Measurements from ENCODE around the gene RPA3.

The RPA3 gene

GRCh38 chr7:7651479-7651878 lies 66.9 kb downstream of the RPA3 start:
- DNase-seq: no peak

DNA sequence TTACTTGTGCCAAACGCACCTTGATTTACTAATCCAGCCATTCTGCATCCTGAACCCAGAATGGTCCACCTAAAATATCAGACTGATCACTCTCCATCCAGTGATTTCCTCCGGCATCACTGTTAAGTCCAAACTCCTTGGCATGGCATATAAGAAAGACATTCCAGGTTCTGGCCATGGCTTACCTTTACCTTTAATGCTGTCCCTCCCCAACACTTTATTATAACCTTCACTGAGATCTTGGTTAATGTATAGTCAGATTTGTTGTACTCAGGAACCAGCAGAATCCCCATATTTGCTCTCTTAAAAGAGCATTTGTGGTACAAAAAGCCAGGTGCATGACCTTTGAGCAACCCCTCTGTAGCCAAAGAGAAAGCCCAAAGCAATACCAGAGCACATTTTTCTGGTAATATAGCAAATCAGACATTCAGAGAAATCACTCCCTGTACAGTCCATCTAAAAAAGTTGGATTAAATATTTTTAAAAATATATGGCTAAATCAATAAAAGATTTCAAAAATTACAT lies 67.7 kb downstream of the RPA3 start:
- DNase-seq: no peak

DNA sequence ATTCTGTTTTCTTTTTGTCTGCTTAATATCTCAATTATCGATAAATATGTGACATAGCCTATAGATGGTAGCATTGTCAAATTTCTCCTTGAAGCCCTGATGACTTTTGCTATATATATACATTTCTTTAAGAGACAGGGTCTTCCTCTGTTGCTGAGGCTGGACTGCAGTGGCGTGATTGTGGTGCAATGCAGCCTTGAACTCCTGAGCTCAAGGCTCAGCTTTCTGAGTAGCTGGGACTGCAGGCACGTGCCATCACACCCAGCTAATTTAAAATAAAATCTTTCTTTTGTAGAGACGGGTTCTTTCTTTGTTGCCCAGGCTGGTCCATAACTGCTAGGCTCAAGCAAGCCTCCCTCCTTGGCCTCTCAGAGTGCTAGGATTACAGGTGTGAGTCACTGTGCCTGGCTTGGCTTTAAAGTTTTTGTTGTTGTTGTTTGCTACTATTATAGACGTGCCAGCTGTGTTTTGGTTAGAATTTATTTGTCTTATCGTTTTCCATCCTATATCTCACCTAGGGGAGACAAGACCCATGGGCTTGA lies 70.8 kb downstream of the RPA3 start:
- no peak for DNase-seq

DNA sequence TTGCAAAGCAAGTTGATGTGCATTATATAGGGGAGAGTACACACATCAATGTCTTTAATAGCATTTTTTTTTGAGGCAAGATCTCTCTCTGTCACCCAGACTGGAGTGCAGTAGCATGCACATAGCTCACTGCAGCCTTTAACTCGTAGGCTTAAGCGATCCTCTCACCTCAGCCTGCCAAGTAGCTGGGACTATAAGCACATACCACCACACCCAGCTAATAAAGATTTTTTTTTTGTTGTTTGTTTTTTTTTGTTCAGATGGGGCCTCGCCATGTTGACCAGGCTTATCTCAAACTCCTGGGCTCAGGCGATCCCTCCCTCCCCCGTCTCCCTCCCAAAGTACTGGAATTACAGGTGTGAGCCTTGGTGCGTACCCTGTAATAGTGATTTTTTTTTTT lies 76.3 kb downstream of the RPA3 start:
- DNase-seq: no peak

- no peak for DNase-seq
Measured at GRCh38 chr7:7641129-7641663, 77.2 kb downstream of the RPA3 start.

GRCh38 chr7:7640221-7641128 lies 77.9 kb downstream of the RPA3 start, which contains the start of gene UMAD1:
UMAD1 (plus strand) TSS chr7:7640752; CDS start chr7:7673372, 32,620 bp downstream.
- DNase-seq: peak; percentile 98

GRCh38 chr7:7639847-7640220 lies 78.6 kb downstream of the RPA3 start:
- DNase-seq: no peak

DNA sequence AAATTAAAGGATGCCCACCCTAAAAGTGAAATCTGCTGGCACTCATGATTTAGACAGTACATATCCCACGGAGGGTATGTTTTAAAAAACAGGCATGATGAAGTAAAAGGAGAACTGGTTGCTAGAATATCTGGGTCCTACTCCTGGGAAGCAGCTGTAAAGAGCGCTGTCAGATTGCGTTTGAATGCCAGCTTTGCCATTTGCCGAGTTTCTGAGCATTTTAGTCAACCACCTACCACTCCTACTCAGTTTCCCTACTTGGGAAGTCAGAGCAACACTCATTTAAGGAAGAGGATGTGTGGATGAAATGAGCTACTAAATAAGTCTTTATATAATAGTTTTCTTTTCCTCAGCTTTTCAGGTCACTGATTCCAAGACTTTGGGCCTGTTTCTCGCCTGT lies 79.0 kb downstream of the RPA3 start:
- DNase-seq: no peak

DNA sequence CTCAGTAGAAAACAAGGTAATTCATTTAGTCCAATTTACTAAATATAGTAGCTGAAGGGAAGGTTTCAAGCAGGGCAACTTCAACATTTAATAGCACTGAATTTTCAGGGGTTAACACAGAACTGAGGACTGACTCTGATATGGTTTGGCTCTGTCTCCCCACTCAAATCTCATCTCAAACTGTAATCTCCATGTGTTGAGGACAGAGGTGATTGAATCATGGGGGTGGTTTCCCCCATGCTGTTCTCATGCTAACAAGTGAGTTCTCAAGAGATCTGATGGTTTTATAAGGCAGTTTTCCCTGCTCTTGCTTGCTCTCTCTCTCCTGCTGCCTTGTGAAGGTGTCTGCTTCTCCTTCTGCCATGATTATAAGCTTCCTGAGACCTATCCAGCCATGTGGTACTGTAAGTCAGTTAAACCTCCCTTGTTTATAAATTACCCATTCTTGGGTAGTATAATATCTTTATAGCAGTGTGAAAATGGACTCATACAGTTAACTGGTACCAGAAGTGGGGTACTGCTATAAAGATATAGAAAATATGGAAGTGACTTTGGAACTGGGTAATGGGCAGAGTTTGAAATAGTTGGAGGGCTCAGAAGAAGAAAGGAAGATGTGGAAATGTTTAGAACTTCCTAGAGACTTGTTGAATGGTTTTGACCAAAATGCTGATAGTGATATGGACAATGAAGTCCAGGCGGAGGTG lies 87.6 kb downstream of the RPA3 start:
- DNase-seq: no peak

DNA sequence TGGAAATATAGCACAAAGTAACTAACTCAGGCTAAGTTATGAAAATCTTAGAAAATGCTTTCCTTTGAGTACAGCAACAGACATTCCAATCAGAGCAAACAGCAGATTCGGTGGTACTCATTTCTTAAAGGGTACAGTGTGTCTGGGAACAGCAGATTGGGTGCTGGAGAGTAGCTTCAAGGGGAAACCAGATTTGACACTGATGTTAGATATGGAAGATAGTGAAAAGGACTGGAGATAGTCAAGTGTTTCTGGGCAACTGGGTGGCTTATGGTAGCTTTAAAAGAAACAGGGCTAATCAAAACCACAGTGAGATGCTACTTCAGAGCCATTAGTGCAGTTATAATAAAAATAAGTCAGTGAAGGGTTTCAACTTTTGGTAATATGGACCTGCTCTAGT lies 89.9 kb downstream of the RPA3 start:
- no peak for DNase-seq

DNA sequence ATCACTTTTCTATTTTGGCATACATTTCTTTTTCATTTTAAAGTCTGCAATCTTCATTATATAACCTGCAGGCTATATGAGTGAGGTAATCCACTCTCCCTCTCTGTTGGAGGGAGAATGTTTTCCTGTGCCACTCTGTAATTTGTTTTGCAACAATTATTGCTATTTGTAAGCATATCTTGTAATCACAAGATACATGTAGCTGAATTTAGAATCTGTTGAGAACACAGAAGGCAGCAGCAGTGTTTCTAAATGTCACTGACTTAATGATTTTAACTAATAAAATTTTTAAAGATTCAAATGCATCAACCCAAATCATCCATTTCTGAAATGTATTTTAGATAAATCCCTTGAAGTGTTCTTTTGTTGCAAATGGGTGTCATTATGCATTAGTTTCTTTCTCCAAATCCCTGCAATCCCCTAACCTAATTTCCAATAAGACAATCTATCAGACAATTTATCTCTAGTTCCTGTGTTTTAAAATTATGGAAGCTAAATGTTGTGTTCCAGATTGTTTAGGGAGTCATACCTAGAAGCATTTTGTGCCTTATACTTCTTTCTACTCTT lies 97.7 kb downstream of the RPA3 start:
- DNase-seq: no peak

DNA sequence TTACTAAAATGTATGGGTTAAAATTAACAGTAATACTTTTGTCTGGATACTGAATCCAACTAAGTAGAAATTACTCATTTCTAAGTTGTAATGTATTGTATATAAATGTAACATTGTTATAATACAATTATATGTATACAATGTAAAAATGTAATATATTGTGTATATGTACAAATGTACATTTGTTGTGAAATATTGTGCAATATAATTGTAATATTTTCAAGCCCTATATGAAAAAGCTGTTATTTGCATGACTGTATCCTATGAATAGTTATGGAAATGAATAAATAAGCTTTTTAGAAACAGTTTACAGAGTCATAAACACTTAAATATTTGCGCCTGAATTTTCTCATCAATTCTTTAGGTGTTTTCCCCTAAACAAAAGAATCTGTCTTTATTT lies 98.2 kb downstream of the RPA3 start:
- no peak for DNase-seq

GRCh38 chr7:7618410-7618809 lies 100.0 kb downstream of the RPA3 start:
- DNase-seq: no peak

DNA sequence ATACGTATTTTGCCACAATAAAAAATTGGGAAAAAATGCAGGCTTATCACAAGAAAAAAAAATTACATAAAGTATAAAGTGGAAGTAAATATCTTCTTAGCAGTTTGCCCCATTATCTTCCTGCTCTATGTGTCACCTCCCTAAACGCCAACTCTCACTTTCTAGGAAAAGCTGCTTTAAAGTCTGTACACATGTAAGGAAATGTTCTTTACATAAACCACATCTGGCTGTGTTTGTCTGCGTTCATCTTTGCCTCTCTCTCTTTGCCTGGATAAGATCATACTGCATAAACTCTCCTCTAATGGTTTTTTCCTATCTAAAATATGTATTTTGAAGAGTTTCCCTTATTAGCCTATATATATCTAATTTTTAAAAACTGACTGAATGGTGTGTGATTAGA lies 100.9 kb downstream of the RPA3 start:
- no peak for DNase-seq

- no peak for DNase-seq
Measured at GRCh38 chr7:7614018-7614741, 104.2 kb downstream of the RPA3 start.

GRCh38 chr7:7613210-7613609 lies 105.2 kb downstream of the RPA3 start:
- no peak for DNase-seq

DNA sequence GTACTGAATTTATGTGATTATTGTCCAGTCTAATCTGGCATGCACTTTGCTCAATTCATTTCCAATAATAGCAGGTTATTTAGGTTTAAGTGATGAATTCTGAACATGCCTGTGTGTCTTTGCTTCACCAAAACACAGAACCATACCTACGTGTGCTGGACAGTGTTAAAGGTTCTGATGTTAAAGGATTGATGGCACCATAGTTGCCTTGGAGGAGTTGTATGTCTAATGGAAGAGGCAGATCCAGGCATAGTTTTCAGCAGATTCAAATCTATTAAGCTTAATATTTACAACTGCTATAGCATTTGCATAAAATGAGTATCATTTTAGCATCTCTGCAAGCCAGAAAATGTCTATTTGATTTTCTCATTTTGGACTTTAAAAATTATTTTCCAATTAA lies 105.9 kb downstream of the RPA3 start:
- no peak for DNase-seq

- no peak for DNase-seq
Measured at GRCh38 chr7:7609330-7609729, 109.1 kb downstream of the RPA3 start.

DNA sequence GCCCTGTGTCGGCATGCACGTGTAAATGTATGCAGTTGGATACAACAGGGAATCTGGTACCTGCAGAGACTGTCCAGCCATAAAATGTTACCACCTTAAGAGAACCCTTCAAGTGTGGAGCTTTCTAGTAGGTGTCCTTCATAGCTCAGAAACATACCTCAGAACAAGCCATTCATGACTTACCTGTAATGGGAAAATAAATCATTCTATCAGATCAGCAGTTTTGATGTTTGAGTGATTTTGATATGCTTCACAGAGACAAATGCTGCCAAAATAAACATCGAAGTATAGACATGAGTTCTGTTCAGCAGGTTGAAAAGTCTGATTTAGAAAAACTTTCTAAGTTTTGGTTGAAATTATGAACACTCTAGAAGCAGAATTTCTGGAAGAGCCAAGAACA lies 111.4 kb downstream of the RPA3 start:
- DNase-seq: no peak

GRCh38 chr7:7596176-7596575 lies 122.2 kb downstream of the RPA3 start:
- no peak for DNase-seq

- peak; percentile 50 for DNase-seq
Measured at GRCh38 chr7:7595451-7595850, 123.0 kb downstream of the RPA3 start.
